ENCODE measurements around the gene RCC1.
"Not testable (repeated sequence)": the region's sequence is repeated elsewhere in the genome, so short reads cannot be mapped to it uniquely, and the experiment has no call there.

RCC1 gene

GRCh38 chr1:28470146-28470545, 35.7 kb upstream of the RCC1 start:
- WGBS (ENCODE audit: extremely low coverage, insufficient coverage, low lambda C conversion rate): no CpG with 5 or more reads among the region's 2 CpGs

GRCh38 chr1:28479497-28479896, 26.3 kb upstream of the RCC1 start:
- not testable (repeated sequence) for H3K4me3 ChIP-seq (ENCODE audit: low read length); DNase-seq; H3K18ac ChIP-seq (ENCODE audit: low read length); H2BK120ac ChIP-seq (ENCODE audit: low read depth, low read length); H3K4me1 ChIP-seq (ENCODE audit: control insufficient read depth, low read depth, low read length); H3K79me1 ChIP-seq (ENCODE audit: low read length); H3K36me3 ChIP-seq (ENCODE audit: control insufficient read depth, insufficient read depth, low read length); H3K27ac ChIP-seq (ENCODE audit: low read depth, low read length); H3K27me3 ChIP-seq (ENCODE audit: insufficient read depth, low read length, poor library complexity); H3K4ac ChIP-seq (ENCODE audit: low read depth, low read length); H3K23ac ChIP-seq (ENCODE audit: low read length); H3K79me2 ChIP-seq (ENCODE audit: control insufficient read depth, insufficient read depth, low read length); H2BK15ac ChIP-seq (replicated peaks; ENCODE audit: low read depth); H4K5ac ChIP-seq (ENCODE audit: low read length); H3K4me2 ChIP-seq (ENCODE audit: low read length); H2AK5ac ChIP-seq (ENCODE audit: low read length); H3K9ac ChIP-seq (ENCODE audit: low read length); H2BK5ac ChIP-seq (ENCODE audit: low read length); H3K56ac ChIP-seq (ENCODE audit: low read length); H4K8ac ChIP-seq (ENCODE audit: low read depth, low read length)
- WGBS (ENCODE audit: extremely low coverage, insufficient coverage, low lambda C conversion rate): no CpG with 5 or more reads among the region's 13 CpGs

More at GRCh38 chr1:28470146-28470545, 35.7 kb upstream of the RCC1 start:
- H3K4me3 ChIP-seq (ENCODE audit: low read length): no peak overlapping the region
- H3K79me1 ChIP-seq (ENCODE audit: low read length): no peaks in the 10 kb centered on the region
- no peak overlapping the region for H3K23ac ChIP-seq (ENCODE audit: low read length)
- no peak overlapping the region for H2BK15ac ChIP-seq (replicated peaks; ENCODE audit: low read depth)
- no peak overlapping the region for H3K9ac ChIP-seq (ENCODE audit: low read length)
- no peak overlapping the region for H2AK5ac ChIP-seq (ENCODE audit: low read length)
- H4K8ac ChIP-seq (ENCODE audit: low read depth, low read length): no peak overlapping the region
- no peak overlapping the region for H2BK5ac ChIP-seq (ENCODE audit: low read length)
- no peak overlapping the region for H2BK120ac ChIP-seq (ENCODE audit: low read depth, low read length)
- no peak overlapping the region for H3K4ac ChIP-seq (ENCODE audit: low read depth, low read length)
- no peak overlapping the region for H3K27ac ChIP-seq (ENCODE audit: low read depth, low read length)
- H3K56ac ChIP-seq (ENCODE audit: low read length): no peak overlapping the region
- H3K27me3 ChIP-seq (ENCODE audit: insufficient read depth, low read length, poor library complexity): no peaks in the 10 kb centered on the region
- H3K36me3 ChIP-seq (ENCODE audit: control insufficient read depth, insufficient read depth, low read length): peaks cover 7% of the 10 kb centered on the region
- DNase-seq: no peak
- no peaks in the 10 kb centered on the region for H3K4me1 ChIP-seq (ENCODE audit: control insufficient read depth, low read depth, low read length)
- H3K79me2 ChIP-seq (ENCODE audit: control insufficient read depth, insufficient read depth, low read length): no peaks in the 10 kb centered on the region
- H4K5ac ChIP-seq (ENCODE audit: low read length): no peak overlapping the region
- H3K4me2 ChIP-seq (ENCODE audit: low read length): no peak overlapping the region
- no peak overlapping the region for H3K18ac ChIP-seq (ENCODE audit: low read length)

GRCh38 chr1:28480308-28480707, 25.5 kb upstream of the RCC1 start:
- no CpG with 5 or more reads among the region's 5 CpGs for WGBS (ENCODE audit: extremely low coverage, insufficient coverage, low lambda C conversion rate)
- Histone ChIP-seq H3K36me3 (ENCODE audit: control insufficient read depth, insufficient read depth, low read length) (peaks cover 5% of the 10 kb centered on the region), H3K23ac (ENCODE audit: low read length) (no peak overlapping the region)

GRCh38 chr1:28482138-28482537, 23.7 kb upstream of the RCC1 start:
- Histone ChIP-seq H2AK5ac (ENCODE audit: low read length) (no peak overlapping the region), H3K36me3 (ENCODE audit: control insufficient read depth, insufficient read depth, low read length) (peaks cover 3% of the 10 kb centered on the region), H4K8ac (ENCODE audit: low read depth, low read length) (no peak overlapping the region), H3K4me1 (ENCODE audit: control insufficient read depth, low read depth, low read length) (no peaks in the 10 kb centered on the region), H2BK15ac (replicated peaks; ENCODE audit: low read depth) (no peak overlapping the region), H3K18ac (ENCODE audit: low read length) (no peak overlapping the region), H4K5ac (ENCODE audit: low read length) (no peak overlapping the region), H3K4me3 (ENCODE audit: low read length) (no peak overlapping the region), H2BK120ac (ENCODE audit: low read depth, low read length) (no peak overlapping the region), H2BK5ac (ENCODE audit: low read length) (no peak overlapping the region), H3K79me2 (ENCODE audit: control insufficient read depth, insufficient read depth, low read length) (no peaks in the 10 kb centered on the region), H3K56ac (ENCODE audit: low read length) (no peak overlapping the region), H3K4me2 (ENCODE audit: low read length) (no peak overlapping the region), H3K79me1 (ENCODE audit: low read length) (no peaks in the 10 kb centered on the region), H3K27me3 (ENCODE audit: insufficient read depth, low read length, poor library complexity) (no peaks in the 10 kb centered on the region), H3K9ac (ENCODE audit: low read length) (no peak overlapping the region), H3K23ac (ENCODE audit: low read length) (no peak overlapping the region), H3K4ac (ENCODE audit: low read depth, low read length) (no peak overlapping the region), H3K27ac (ENCODE audit: low read depth, low read length) (no peak overlapping the region)
- no peak for DNase-seq
- no CpG with 5 or more reads among the region's 3 CpGs for WGBS (ENCODE audit: extremely low coverage, insufficient coverage, low lambda C conversion rate)

More at GRCh38 chr1:28480308-28480707, 25.5 kb upstream of the RCC1 start:
- no peak overlapping the region for H2BK5ac ChIP-seq (ENCODE audit: low read length)
- H3K4ac ChIP-seq (ENCODE audit: low read depth, low read length): no peak overlapping the region
- no peak overlapping the region for H2BK15ac ChIP-seq (replicated peaks; ENCODE audit: low read depth)
- no peaks in the 10 kb centered on the region for H3K27me3 ChIP-seq (ENCODE audit: insufficient read depth, low read length, poor library complexity)
- no peak overlapping the region for H3K4me3 ChIP-seq (ENCODE audit: low read length)
- H3K56ac ChIP-seq (ENCODE audit: low read length): no peak overlapping the region
- H3K4me1 ChIP-seq (ENCODE audit: control insufficient read depth, low read depth, low read length): no peaks in the 10 kb centered on the region
- no peak for DNase-seq
- H3K79me1 ChIP-seq (ENCODE audit: low read length): no peaks in the 10 kb centered on the region
- H3K4me2 ChIP-seq (ENCODE audit: low read length): no peak overlapping the region
- no peak overlapping the region for H3K27ac ChIP-seq (ENCODE audit: low read depth, low read length)
- no peak overlapping the region for H3K9ac ChIP-seq (ENCODE audit: low read length)
- no peak overlapping the region for H2BK120ac ChIP-seq (ENCODE audit: low read depth, low read length)
- no peak overlapping the region for H2AK5ac ChIP-seq (ENCODE audit: low read length)
- no peaks in the 10 kb centered on the region for H3K79me2 ChIP-seq (ENCODE audit: control insufficient read depth, insufficient read depth, low read length)
- no peak overlapping the region for H4K5ac ChIP-seq (ENCODE audit: low read length)
- H3K18ac ChIP-seq (ENCODE audit: low read length): no peak overlapping the region
- H4K8ac ChIP-seq (ENCODE audit: low read depth, low read length): no peak overlapping the region

- Histone ChIP-seq H3K9ac (ENCODE audit: low read length) (no peak overlapping the region), H3K56ac (ENCODE audit: low read length) (no peak overlapping the region), H4K5ac (ENCODE audit: low read length) (no peak overlapping the region), H3K27me3 (ENCODE audit: insufficient read depth, low read length, poor library complexity) (no peaks in the 10 kb centered on the region), H2AK5ac (ENCODE audit: low read length) (no peak overlapping the region), H2BK120ac (ENCODE audit: low read depth, low read length) (no peak overlapping the region), H3K79me2 (ENCODE audit: control insufficient read depth, insufficient read depth, low read length) (no peaks in the 10 kb centered on the region), H3K36me3 (ENCODE audit: control insufficient read depth, insufficient read depth, low read length) (peaks cover 3% of the 10 kb centered on the region), H3K23ac (ENCODE audit: low read length) (no peak overlapping the region), H3K27ac (ENCODE audit: low read depth, low read length) (no peak overlapping the region), H3K79me1 (ENCODE audit: low read length) (no peaks in the 10 kb centered on the region), H3K4me3 (ENCODE audit: low read length) (no peak overlapping the region), H2BK5ac (ENCODE audit: low read length) (no peak overlapping the region), H2BK15ac (replicated peaks; ENCODE audit: low read depth) (no peak overlapping the region), H3K4me2 (ENCODE audit: low read length) (no peak overlapping the region), H3K4me1 (ENCODE audit: control insufficient read depth, low read depth, low read length) (no peaks in the 10 kb centered on the region), H4K8ac (ENCODE audit: low read depth, low read length) (no peak overlapping the region), H3K4ac (ENCODE audit: low read depth, low read length) (no peak overlapping the region), H3K18ac (ENCODE audit: low read length) (no peak overlapping the region)
- WGBS (ENCODE audit: extremely low coverage, insufficient coverage, low lambda C conversion rate): no CpG with 5 or more reads among the region's 2 CpGs
- DNase-seq: no peak
Observed at GRCh38 chr1:28482702-28483101, 23.1 kb upstream of the RCC1 start.

GRCh38 chr1:28494737-28495136, 11.1 kb upstream of the RCC1 start:
- H3K27ac ChIP-seq (ENCODE audit: low read depth, low read length): no peak overlapping the region
- H3K79me2 ChIP-seq (ENCODE audit: control insufficient read depth, insufficient read depth, low read length): no peaks in the 10 kb centered on the region
- H3K18ac ChIP-seq (ENCODE audit: low read length): no peak overlapping the region
- peaks cover 3% of the 10 kb centered on the region for H3K36me3 ChIP-seq (ENCODE audit: control insufficient read depth, insufficient read depth, low read length)
- H3K4me3 ChIP-seq (ENCODE audit: low read length): no peak overlapping the region
- H2AK5ac ChIP-seq (ENCODE audit: low read length): no peak overlapping the region
- no peak overlapping the region for H3K4ac ChIP-seq (ENCODE audit: low read depth, low read length)
- H3K9ac ChIP-seq (ENCODE audit: low read length): no peak overlapping the region
- H3K23ac ChIP-seq (ENCODE audit: low read length): no peak overlapping the region
- DNase-seq: peak; percentile 10
- no peak overlapping the region for H2BK15ac ChIP-seq (replicated peaks; ENCODE audit: low read depth)
- no peak overlapping the region for H3K56ac ChIP-seq (ENCODE audit: low read length)
- no peak overlapping the region for H2BK5ac ChIP-seq (ENCODE audit: low read length)
- H3K79me1 ChIP-seq (ENCODE audit: low read length): no peaks in the 10 kb centered on the region
- H3K27me3 ChIP-seq (ENCODE audit: insufficient read depth, low read length, poor library complexity): no peaks in the 10 kb centered on the region
- H2BK120ac ChIP-seq (ENCODE audit: low read depth, low read length): no peak overlapping the region
- no peak overlapping the region for H3K4me2 ChIP-seq (ENCODE audit: low read length)
- no peaks in the 10 kb centered on the region for H3K4me1 ChIP-seq (ENCODE audit: control insufficient read depth, low read depth, low read length)
- H4K8ac ChIP-seq (ENCODE audit: low read depth, low read length): no peak overlapping the region
- H4K5ac ChIP-seq (ENCODE audit: low read length): no peak overlapping the region
- WGBS (ENCODE audit: extremely low coverage, insufficient coverage, low lambda C conversion rate): no CpG with 5 or more reads among the region's 1 CpG

Measured in mesendoderm (in vitro differentiated cells).